ENCODE data around the gene ANKRD45.
"Not testable (repeated sequence)": the region's sequence is repeated elsewhere in the genome, so short reads cannot be mapped to it uniquely, and the experiment has no call there.

The ANKRD45 gene

GRCh38 chr1:173669491-173669941 is at the start of gene ANKRD45:
Gene ANKRD45 (minus strand): TSS chr1:173669851. CDS start chr1:173659418, 10,433 bp downstream.
- no peak within 1 kb of the TSS for H3K27ac Mint-ChIP-seq
- CTCF ChIA-PET, result no interaction called here
- H3K9me3 Mint-ChIP-seq, result no peaks in the 10 kb centered on the region
- peaks cover 10% of the 10 kb centered on the region for H3K4me1 Mint-ChIP-seq
- DNase-seq, result peak; percentile 30
- H3K4me3 Mint-ChIP-seq, result peak within 1 kb of the TSS; percentile 19
- no peaks in the 10 kb centered on the region for H3K36me3 Mint-ChIP-seq
- peaks cover 32% of the 10 kb centered on the region for H3K27me3 Mint-ChIP-seq

GRCh38 chr1:173717238-173717637 is 47.6 kb upstream of the ANKRD45 start:
- Mint-ChIP-seq H3K9me3 (no peaks in the 10 kb centered on the region), H3K4me3 (no peak overlapping the region), H3K36me3 (peaks cover 28% of the 10 kb centered on the region), H3K4me1 (peaks cover 36% of the 10 kb centered on the region), H3K27me3 (no peaks in the 10 kb centered on the region), H3K27ac (no peak overlapping the region)
- CTCF ChIA-PET, result interaction anchor here (0.7 to 2.4 kb wide), 2 partner anchors 24 to 288 kb away, joined by 3 to 8 read pairs; no protein-coding TSS in a partner anchor
- DNase-seq, result no peak

GRCh38 chr1:173715538-173715844 is 45.8 kb upstream of the ANKRD45 start:
- CTCF ChIA-PET, result interaction anchor here (1.2 to 2.4 kb wide), 1 partner anchor 286 kb away, joined by 5 to 8 read pairs; no protein-coding TSS in a partner anchor
- no peak for DNase-seq
- peaks cover 12% of the 10 kb centered on the region for H3K27me3 Mint-ChIP-seq
- H3K4me1 Mint-ChIP-seq, result peaks cover 29% of the 10 kb centered on the region
- peak overlapping the region; percentile 87 for H3K4me3 Mint-ChIP-seq
- H3K27ac Mint-ChIP-seq, result peak overlapping the region; percentile 95
- H3K36me3 Mint-ChIP-seq, result peaks cover 14% of the 10 kb centered on the region
- H3K9me3 Mint-ChIP-seq, result no peaks in the 10 kb centered on the region

GRCh38 chr1:173714759-173715537 is 45.3 kb upstream of the ANKRD45 start, which contains the start of gene KLHL20:
Gene KLHL20 (plus strand): TSS chr1:173714981. CDS start chr1:173716044, 1,063 bp downstream.
- Mint-ChIP-seq H3K36me3 (peaks cover 9% of the 10 kb centered on the region), H3K4me3 (peak within 1 kb of the TSS; percentile 87), H3K27ac (peak within 1 kb of the TSS; percentile 95), H3K9me3 (no peaks in the 10 kb centered on the region), H3K27me3 (peaks cover 17% of the 10 kb centered on the region), H3K4me1 (peaks cover 25% of the 10 kb centered on the region)
- CTCF ChIA-PET, result interaction anchor here (0.6 to 1.2 kb wide), 2 partner anchors 214 to 285 kb away, joined by 3 to 5 read pairs; no protein-coding TSS in a partner anchor
- peak; percentile 92 for DNase-seq

- Mint-ChIP-seq H3K4me1 (peaks cover 25% of the 10 kb centered on the region), H3K4me3 (peak overlapping the region; percentile 87), H3K36me3 (peaks cover 9% of the 10 kb centered on the region), H3K9me3 (no peaks in the 10 kb centered on the region), H3K27me3 (peaks cover 22% of the 10 kb centered on the region), H3K27ac (peak overlapping the region; percentile 95)
- CTCF ChIA-PET, result interaction anchor here (0.6 to 1.2 kb wide), 2 partner anchors 215 to 285 kb away, joined by 3 to 5 read pairs; no protein-coding TSS in a partner anchor
- no peak for DNase-seq
These were observed 44.7 kb upstream of the ANKRD45 start for GRCh38 chr1:173714441-173714758.

GRCh38 chr1:173708787-173709186 is 39.1 kb upstream of the ANKRD45 start:
- H3K4me3 Mint-ChIP-seq, result no peak overlapping the region
- no peaks in the 10 kb centered on the region for H3K36me3 Mint-ChIP-seq
- peaks cover 33% of the 10 kb centered on the region for H3K27me3 Mint-ChIP-seq
- CTCF ChIA-PET, result no interaction called here
- H3K4me1 Mint-ChIP-seq, result no peaks in the 10 kb centered on the region
- no peak overlapping the region for H3K27ac Mint-ChIP-seq
- DNase-seq, result no peak
- no peaks in the 10 kb centered on the region for H3K9me3 Mint-ChIP-seq

GRCh38 chr1:173705117-173705516 is 35.5 kb upstream of the ANKRD45 start:
- CTCF ChIA-PET, result no interaction called here
- H3K9me3 Mint-ChIP-seq, result no peaks in the 10 kb centered on the region
- no peak overlapping the region for H3K4me3 Mint-ChIP-seq
- H3K36me3 Mint-ChIP-seq, result no peaks in the 10 kb centered on the region
- peaks cover 28% of the 10 kb centered on the region for H3K27me3 Mint-ChIP-seq
- no peaks in the 10 kb centered on the region for H3K4me1 Mint-ChIP-seq
- DNase-seq, result no peak
- no peak overlapping the region for H3K27ac Mint-ChIP-seq

- no peaks in the 10 kb centered on the region for H3K4me1 Mint-ChIP-seq
- no peak overlapping the region for H3K4me3 Mint-ChIP-seq
- no peaks in the 10 kb centered on the region for H3K9me3 Mint-ChIP-seq
- no peak overlapping the region for H3K27ac Mint-ChIP-seq
- H3K27me3 Mint-ChIP-seq, result peaks cover 22% of the 10 kb centered on the region
- CTCF ChIA-PET, result no interaction called here
- no peak for DNase-seq
- no peaks in the 10 kb centered on the region for H3K36me3 Mint-ChIP-seq
These were observed 33.1 kb upstream of the ANKRD45 start for GRCh38 chr1:173702736-173703135.

GRCh38 chr1:173701299-173701698 is 31.6 kb upstream of the ANKRD45 start:
- H3K9me3 Mint-ChIP-seq, H3K4me1 Mint-ChIP-seq, H3K27ac Mint-ChIP-seq, H3K4me3 Mint-ChIP-seq, H3K36me3 Mint-ChIP-seq, DNase-seq, CTCF ChIA-PET: not testable (repeated sequence)
- peaks cover 22% of the 10 kb centered on the region for H3K27me3 Mint-ChIP-seq

GRCh38 chr1:173693238-173693637 is 23.6 kb upstream of the ANKRD45 start:
- peaks cover 5% of the 10 kb centered on the region for H3K27me3 Mint-ChIP-seq
- no peak overlapping the region for H3K27ac Mint-ChIP-seq
- H3K36me3 Mint-ChIP-seq, result no peaks in the 10 kb centered on the region
- CTCF ChIA-PET, result no interaction called here
- H3K9me3 Mint-ChIP-seq, result no peaks in the 10 kb centered on the region
- no peak for DNase-seq
- no peak overlapping the region for H3K4me3 Mint-ChIP-seq
- H3K4me1 Mint-ChIP-seq, result peaks cover 2% of the 10 kb centered on the region

- Mint-ChIP-seq H3K27ac (peak overlapping the region; percentile 19), H3K36me3 (no peaks in the 10 kb centered on the region), H3K9me3 (no peaks in the 10 kb centered on the region), H3K4me1 (peaks cover 2% of the 10 kb centered on the region), H3K27me3 (peaks cover 5% of the 10 kb centered on the region), H3K4me3 (no peak overlapping the region)
- no peak for DNase-seq
- CTCF ChIA-PET, result no interaction called here
These were observed 18.6 kb upstream of the ANKRD45 start for GRCh38 chr1:173688300-173688699.

- CTCF ChIA-PET, H3K27me3 Mint-ChIP-seq, H3K4me1 Mint-ChIP-seq, DNase-seq, H3K9me3 Mint-ChIP-seq, H3K36me3 Mint-ChIP-seq, H3K27ac Mint-ChIP-seq, H3K4me3 Mint-ChIP-seq: not testable (repeated sequence)
These were observed 15.5 kb upstream of the ANKRD45 start for GRCh38 chr1:173685121-173685520.

- H3K4me1 Mint-ChIP-seq, H3K27ac Mint-ChIP-seq, DNase-seq, H3K9me3 Mint-ChIP-seq, H3K4me3 Mint-ChIP-seq, H3K27me3 Mint-ChIP-seq, H3K36me3 Mint-ChIP-seq, CTCF ChIA-PET: not testable (repeated sequence)
These were observed 14.2 kb upstream of the ANKRD45 start for GRCh38 chr1:173683838-173684237.

GRCh38 chr1:173682184-173682583 is 12.5 kb upstream of the ANKRD45 start:
- H3K27ac Mint-ChIP-seq, result no peak overlapping the region

GRCh38 chr1:173680152-173680551 is 10.5 kb upstream of the ANKRD45 start:
- H3K27ac Mint-ChIP-seq, H3K36me3 Mint-ChIP-seq, DNase-seq, CTCF ChIA-PET, H3K4me3 Mint-ChIP-seq, H3K4me1 Mint-ChIP-seq, H3K27me3 Mint-ChIP-seq, H3K9me3 Mint-ChIP-seq: not testable (repeated sequence)

More at GRCh38 chr1:173682184-173682583, 12.5 kb upstream of the ANKRD45 start:
- Mint-ChIP-seq H3K36me3 (no peaks in the 10 kb centered on the region), H3K4me1 (no peaks in the 10 kb centered on the region), H3K9me3 (peaks cover 2% of the 10 kb centered on the region), H3K4me3 (no peak overlapping the region), H3K27me3 (no peaks in the 10 kb centered on the region)
- no peak for DNase-seq
- CTCF ChIA-PET, result interaction anchor here (0.6 to 1.3 kb wide), 3 partner anchors 18 to 320 kb away, joined by 3 read pairs; no protein-coding TSS in a partner anchor
